Endothelial cell of umbilical vein (primary cell): ENCODE results near the gene AKAP8. TPM values are rescaled to one million over a fixed set of nuclear protein-coding genes. Genes with fewer than 3 reads are reported as not detected.

ENCODE experiments used
- BruUV-seq: library from RNA; stranded (reverse); fragments of 400-500 nt; replicated peaks from 2 replicates; lab custom pipeline; 2021; lab: Mats Ljungman, UMichigan
- CTCF ChIA-PET: fragments of 300-600, 350-600 bp; sonication (Branson Sonifier 250); formaldehyde crosslinking; loops from one replicate; lab custom pipeline; 2021; ENCODE audit warnings: antibody characterized with exemption, inconsistent platforms; lab: Charles Lee
- POLR2A ChIA-PET: fragments of 300-600, 350-600 bp; sonication (Branson Sonifier 250); formaldehyde crosslinking; loops from one replicate; lab custom pipeline; 2021; ENCODE audit warnings: antibody characterized with exemption, inconsistent platforms; lab: Charles Lee
- DNase-seq: peaks from one replicate; pipeline ENCODE4 v3.0.0-alpha.2; 2011; ENCODE audit warnings: low read depth, low spot score
- FAIRE-seq: peaks from 2 replicates; lab custom pipeline; 2011; peaks lifted over from hg19 to GRCh38; lab: Jason Lieb, UNC
- H2AFZ ChIP-seq: 2 replicates; pipeline ENCODE4 v1.6.0; 2012; ENCODE audit warnings: low read depth, low read length, control low read depth, inconsistent platforms
- H3K27ac ChIP-seq: 2 replicates; pipeline ENCODE4 v1.5.1; 2011; ENCODE audit warnings: low read depth, mild to moderate bottlenecking, control low read depth, low read length, moderate library complexity; ENCODE audit not compliant: insufficient read depth
- H3K27me3 ChIP-seq, 2 experiments: 2 replicates each; pipeline versions ENCODE4 v1.6.0 to v1.6.1; 2011; ENCODE audit warnings: low read length in 2 of 2, mixed read lengths in 1 of 2; ENCODE audit not compliant: control insufficient read depth in 2 of 2, insufficient read depth in 2 of 2
- H3K36me3 ChIP-seq, 2 experiments: 2 replicates in 1 of 2; 3 replicates in 1 of 2; pipeline ENCODE4 v1.5.1; 2011; ENCODE audit warnings: low read length in 2 of 2, mild to moderate bottlenecking in 1 of 2, moderate library complexity in 1 of 2; ENCODE audit not compliant: control insufficient read depth in 2 of 2, insufficient read depth in 2 of 2; ENCODE audit errors: extremely low read depth in 1 of 2
- H3K4me1 ChIP-seq: 3 replicates; pipeline ENCODE4 v1.5.1; 2011; ENCODE audit warnings: mild to moderate bottlenecking, low read length; ENCODE audit not compliant: control insufficient read depth, insufficient read depth; ENCODE audit errors: extremely low read depth
- H3K4me2 ChIP-seq: 2 replicates; pipeline ENCODE4 v1.6.1; 2011; ENCODE audit warnings: low read length, control low read depth, mixed read lengths; ENCODE audit not compliant: insufficient read depth
- H3K4me3 ChIP-seq, 3 experiments: fragments of 200-600 bp in 1 of 3; sonication (generic), shearing (Covaris generic) in 1 of 3; replicated peaks in 1 of 3; 2 replicates each; pipeline ENCODE4 v1.5.1; 2011 to 2016; ENCODE audit warnings: control low read depth in 3 of 3, low read length in 3 of 3, mild to moderate bottlenecking in 2 of 3, inconsistent platforms in 1 of 3, low read depth in 1 of 3, moderate library complexity in 1 of 3; ENCODE audit not compliant: insufficient read depth in 1 of 3
- H3K79me2 ChIP-seq: 2 replicates; pipeline ENCODE4 v1.6.0; 2012; ENCODE audit warnings: low read length, inconsistent platforms; ENCODE audit not compliant: control insufficient read depth, insufficient read depth
- H3K9ac ChIP-seq: replicated peaks from 2 replicates; pipeline ENCODE3; 2011; ENCODE audit warnings: low read length, control low read depth; ENCODE audit not compliant: insufficient read depth; ENCODE audit errors: extremely low read depth
- H3K9me1 ChIP-seq: replicated peaks from 3 replicates; pipeline ENCODE4 v1.6.0; 2011; ENCODE audit warnings: mild to moderate bottlenecking, low read length; ENCODE audit not compliant: control insufficient read depth, insufficient read depth; ENCODE audit errors: extremely low read depth
- H3K9me3 ChIP-seq: replicated peaks from 2 replicates; pipeline ENCODE4 v1.5.1; 2012; ENCODE audit warnings: low read length, inconsistent platforms; ENCODE audit not compliant: control insufficient read depth, insufficient read depth
- H4K20me1 ChIP-seq: replicated peaks from 2 replicates; pipeline ENCODE3; 2011; ENCODE audit warnings: mild to moderate bottlenecking, low read length; ENCODE audit not compliant: control insufficient read depth, insufficient read depth; ENCODE audit errors: extremely low read depth
- CTCF ChIP-seq, 2 donors: IDR thresholded peaks; 1 replicate in 1 of 2; 2 replicates in 1 of 2; pipeline ENCODE4 v1.5.1; 2011; ENCODE audit warnings: low read length in 2 of 2, mild to moderate bottlenecking in 2 of 2, moderate library complexity in 2 of 2, control low read depth in 1 of 2, inconsistent platforms in 1 of 2, low read depth in 1 of 2; ENCODE audit not compliant: insufficient read depth in 1 of 2; ENCODE audit errors: extremely low read depth in 1 of 2
- EZH2 ChIP-seq: IDR thresholded peaks from 2 replicates; pipeline ENCODE4 v1.6.1; 2012; ENCODE audit warnings: borderline replicate concordance, low read depth, mild to moderate bottlenecking, moderate library complexity, low read length, inconsistent platforms; ENCODE audit not compliant: severe bottlenecking
- FOS ChIP-seq: IDR thresholded peaks from 2 replicates; pipeline ENCODE4 v1.6.1; 2011; ENCODE audit warnings: mild to moderate bottlenecking, low read length, moderate library complexity, borderline replicate concordance; ENCODE audit not compliant: insufficient read depth
- GATA2 ChIP-seq: IDR thresholded peaks from 2 replicates; pipeline ENCODE4 v1.7.0; 2011; ENCODE audit warnings: low read depth, mild to moderate bottlenecking, moderate library complexity, mixed read lengths, low read length; ENCODE audit not compliant: insufficient read length, insufficient read depth
- JUN ChIP-seq: IDR thresholded peaks from 2 replicates; pipeline ENCODE4 v1.6.1; 2011; ENCODE audit warnings: borderline replicate concordance, low read depth; ENCODE audit not compliant: insufficient read length, insufficient read depth
- MAX ChIP-seq: IDR thresholded peaks from 2 replicates; pipeline ENCODE4 v1.6.1; 2011; ENCODE audit not compliant: insufficient read depth, insufficient read length
- MYC ChIP-seq: IDR thresholded peaks from one replicate; pipeline ENCODE4 v1.6.1; 2011; ENCODE audit warnings: mild to moderate bottlenecking, low read depth, low read length
- POLR2A ChIP-seq: IDR thresholded peaks from 2 replicates; pipeline ENCODE4 v1.6.1; 2012; ENCODE audit warnings: low read depth, mild to moderate bottlenecking, control low read depth, low read length
- POLR2AphosphoS5 ChIP-seq: IDR thresholded peaks from 2 replicates; pipeline ENCODE4 v1.6.1; 2012; ENCODE audit warnings: low read depth, mild to moderate bottlenecking, control low read depth, low read length, moderate library complexity; ENCODE audit not compliant: insufficient read depth
- dilution Hi-C: fragments of 300-500 bp; cut with MboI; formaldehyde crosslinking; loops from one replicate; pipeline ENCODE4 v1.15.0; 2019; ENCODE audit warnings: low sequenced_read_pairs; ENCODE audit not compliant: extremely low pct_ligation_motif_present
- intact Hi-C: fragments of 100-400 bp; cut with micrococcal nuclease; formaldehyde crosslinking; loops from one replicate; pipeline ENCODE4 v1.10.0; 2022
- polyA plus RNA-seq, 4 experiments: library from polyadenylated mRNA; depleted of rRNA in 3 of 4; stranded (reverse) in 3 of 4; unstranded in 1 of 4; fragments of >200 nt; gene quantifications; 2 replicates each; pipeline versions ENCODE4 v1.2.1 to v1.2.3, GENCODE V29; 2011 to 2012; ENCODE audit warnings: missing spikeins in 1 of 4
- total RNA-seq: library from RNA; stranded (reverse); gene quantifications from 2 replicates; pipeline ENCODE4 v1.2.3, GENCODE V29; 2021

The AKAP8 gene
- total and polyA plus RNA-seq, 2 donors (not counting 3 experiments of a cell fraction or from before 2014, with no cell fraction given): 16.4 to 44.1 TPM

GRCh38 chr19:15320116-15320515 lies 59.5 kb downstream of the AKAP8 start:
- H3K9ac ChIP-seq: no peak overlapping the region
- H3K4me3 ChIP-seq: no peak overlapping the region
- no peak overlapping the region for H3K4me2 ChIP-seq
- no peaks in the 10 kb centered on the region for H3K9me1 ChIP-seq
- ChIA-PET POLR2A (no interaction called here), CTCF (interaction anchor here (0.9 kb wide), 2 partner anchors 17 to 31 kb away, joined by 3 to 4 read pairs; no protein-coding TSS in a partner anchor)
- peaks cover 36% of the 10 kb centered on the region for H4K20me1 ChIP-seq
- DNase-seq (no peak), FAIRE-seq (no peak)
- intact Hi-C loops: no loop called here
- H3K36me3 ChIP-seq: no peaks in the 10 kb centered on the region
- H3K79me2 ChIP-seq: peaks cover 98% of the 10 kb centered on the region
- H3K4me1 ChIP-seq: peaks cover 12% of the 10 kb centered on the region
- no peaks in the 10 kb centered on the region for H3K9me3 ChIP-seq
- no peaks in the 10 kb centered on the region for H3K27me3 ChIP-seq
- no peak overlapping the region for H2AFZ ChIP-seq
- dilution Hi-C loops: no loop called here
- no TSS peak for BruUV-seq
- no peak for TF ChIP-seq EZH2
- no peak for TF ChIP-seq MYC
- H3K27ac ChIP-seq: no peak overlapping the region

DNA sequence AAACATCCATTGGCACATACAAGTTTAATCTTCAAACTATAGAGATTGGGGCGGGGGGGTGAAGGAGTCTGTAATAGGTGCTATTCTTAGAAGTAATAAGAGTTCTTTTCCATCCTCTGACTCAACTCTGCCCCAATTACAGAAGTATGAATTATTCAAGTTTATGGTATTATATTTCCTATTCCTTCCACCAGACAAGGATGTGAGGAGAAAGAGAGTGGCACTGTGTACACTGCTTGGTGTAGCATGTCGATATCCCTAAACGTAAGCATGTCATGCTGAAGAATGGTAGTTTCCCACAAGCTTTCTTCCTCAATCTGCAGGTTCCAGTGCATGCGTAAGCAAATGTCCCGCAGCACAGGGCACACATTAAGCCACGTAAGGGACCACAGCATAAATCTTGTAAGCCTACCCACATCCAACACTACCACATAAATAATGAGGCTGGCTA lies 61.3 kb downstream of the AKAP8 start:
- Histone ChIP-seq H3K9ac (no peak overlapping the region), H3K27ac (no peak overlapping the region), H3K4me1 (peaks cover 8% of the 10 kb centered on the region), H3K4me3 (no peak overlapping the region), H4K20me1 (peaks cover 40% of the 10 kb centered on the region), H3K4me2 (no peak overlapping the region), H3K9me3 (no peaks in the 10 kb centered on the region), H3K27me3 (no peaks in the 10 kb centered on the region), H2AFZ (no peak overlapping the region), H3K9me1 (no peaks in the 10 kb centered on the region), H3K79me2 (peaks cover 98% of the 10 kb centered on the region), H3K36me3 (no peaks in the 10 kb centered on the region)
- dilution Hi-C loops (no loop called here), intact Hi-C loops (no loop called here)
- no peak for TF ChIP-seq POLR2A
- TF ChIP-seq POLR2AphosphoS5: no peak
- TF ChIP-seq JUN: no peak
- no peak for TF ChIP-seq GATA2
- TF ChIP-seq FOS: no peak
- TF ChIP-seq CTCF (IDR thresholded peaks at IDR 0.05; ENCODE audit: extremely low read depth in 1 of 2, insufficient read depth in 1 of 2, low read depth in 1 of 2, low read length in 2 of 2): no peak
- TF ChIP-seq EZH2: no peak
- no peak for TF ChIP-seq MAX
- TF ChIP-seq MYC: no peak
- POLR2A ChIA-PET: interaction anchor here (0.6 kb wide), 1 partner anchor 51 kb away, joined by 11 read pairs; no protein-coding TSS in a partner anchor
- BruUV-seq: no TSS peak
- CTCF ChIA-PET: interaction anchor here (0.5 to 1.3 kb wide), 5 partner anchors 10 to 226 kb away, joined by 3 to 5 read pairs (median 3); no protein-coding TSS in a partner anchor
- no peak for DNase-seq
- no peak for FAIRE-seq
